ENCODE data around the gene WRAP73.

The WRAP73 gene

DNA sequence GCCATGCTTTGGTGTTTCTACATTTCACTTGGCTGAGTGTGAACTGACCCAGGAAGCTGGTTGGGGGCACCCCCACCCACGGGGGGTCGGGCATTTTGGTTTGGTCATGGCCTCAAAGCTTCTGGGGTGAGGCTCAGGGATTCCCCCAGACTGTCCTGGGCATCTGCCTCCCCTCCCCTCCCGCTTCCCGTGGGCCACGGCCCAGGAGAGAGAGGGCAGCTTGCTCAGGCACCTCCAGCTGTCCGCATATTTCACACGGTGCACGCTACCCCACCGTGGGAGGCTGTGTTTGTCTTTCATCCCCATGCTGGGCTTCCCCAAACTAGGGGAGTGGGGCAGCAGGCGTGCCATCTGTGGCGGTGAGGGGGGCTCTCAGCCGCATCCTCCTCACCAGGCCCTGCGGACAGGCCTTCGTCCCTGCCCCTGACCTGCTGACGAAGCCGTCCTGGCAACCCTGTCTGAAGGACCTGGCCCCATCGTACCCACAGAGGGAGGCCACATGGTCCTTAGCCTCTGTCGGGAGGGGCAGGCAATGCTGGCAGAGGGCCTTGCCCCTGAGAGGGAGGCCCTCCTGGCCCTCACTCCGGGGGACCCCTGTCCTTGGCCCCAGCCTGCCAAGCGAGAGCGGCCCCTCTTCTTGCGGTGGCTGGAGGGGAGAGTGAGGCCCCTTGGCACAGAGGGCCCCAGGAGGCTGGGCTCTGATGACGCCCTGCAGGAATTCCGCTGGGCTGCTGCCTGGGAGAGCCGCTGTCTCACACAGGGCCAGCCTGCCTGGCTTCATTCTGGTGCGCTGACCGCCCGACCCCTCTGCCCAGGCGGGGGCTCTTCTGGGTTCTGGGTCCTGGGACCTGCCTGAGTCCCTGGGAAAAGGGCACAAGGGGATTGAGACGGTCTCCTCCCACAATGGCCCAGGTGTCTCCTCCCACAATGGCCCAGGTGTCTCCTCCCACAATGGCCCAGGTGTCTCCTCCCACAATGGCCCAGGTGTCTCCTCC lies 24.5 kb upstream of the WRAP73 start:
- H3K36me3 ChIP-seq (ENCODE audit: control insufficient read depth, insufficient read depth, low read length): no peaks in the 10 kb centered on the region
- H3K4me1 ChIP-seq (ENCODE audit: control insufficient read depth, insufficient read depth, low read length, poor library complexity, severe bottlenecking): peaks cover 4% of the 10 kb centered on the region
- H3K4me3 ChIP-seq (ENCODE audit: extremely low read depth, insufficient read depth, low read length, poor library complexity, severe bottlenecking): no peak overlapping the region
- no peak overlapping the region for H3K27ac ChIP-seq (ENCODE audit: low read depth, low read length, severe bottlenecking)
- no peaks in the 10 kb centered on the region for H3K9me3 ChIP-seq (ENCODE audit: control insufficient read depth, low read length)
- 78 to 82% methylated on average over 21 to 25 of the region's 30 CpGs for WGBS, 2 experiments (ENCODE audit: insufficient coverage in 2 of 2)

GRCh38 chr1:3673381-3674099 lies 23.6 kb upstream of the WRAP73 start:
- no peak overlapping the region for H3K4me3 ChIP-seq (ENCODE audit: extremely low read depth, insufficient read depth, low read length, poor library complexity, severe bottlenecking)
- no peaks in the 10 kb centered on the region for H3K36me3 ChIP-seq (ENCODE audit: control insufficient read depth, insufficient read depth, low read length)
- H3K9me3 ChIP-seq (ENCODE audit: control insufficient read depth, low read length): no peaks in the 10 kb centered on the region
- H3K4me1 ChIP-seq (ENCODE audit: control insufficient read depth, insufficient read depth, low read length, poor library complexity, severe bottlenecking): peaks cover 8% of the 10 kb centered on the region
- H3K27ac ChIP-seq (ENCODE audit: low read depth, low read length, severe bottlenecking): no peak overlapping the region
- WGBS, 2 experiments (ENCODE audit: insufficient coverage in 2 of 2): 85 to 94% methylated on average over 19 to 21 of the region's 25 CpGs

- Histone ChIP-seq H3K4me1 (ENCODE audit: control insufficient read depth, insufficient read depth, low read length, poor library complexity, severe bottlenecking) (peaks cover 9% of the 10 kb centered on the region), H3K36me3 (ENCODE audit: control insufficient read depth, insufficient read depth, low read length) (no peaks in the 10 kb centered on the region), H3K9me3 (ENCODE audit: control insufficient read depth, low read length) (no peaks in the 10 kb centered on the region), H3K4me3 (ENCODE audit: extremely low read depth, insufficient read depth, low read length, poor library complexity, severe bottlenecking) (no peak overlapping the region), H3K27ac (ENCODE audit: low read depth, low read length, severe bottlenecking) (no peak overlapping the region)
- WGBS, 2 experiments (ENCODE audit: insufficient coverage in 2 of 2): 93% methylated on average over 16 to 17 of the region's 17 CpGs
Observed at GRCh38 chr1:3672971-3673361, 23.1 kb upstream of the WRAP73 start.

GRCh38 chr1:3672231-3672970 lies 22.5 kb upstream of the WRAP73 start:
- WGBS, 2 experiments (ENCODE audit: insufficient coverage in 2 of 2): 79 to 91% methylated on average over 15 to 21 of the region's 21 CpGs
- Histone ChIP-seq H3K27ac (ENCODE audit: low read depth, low read length, severe bottlenecking) (no peak overlapping the region), H3K4me3 (ENCODE audit: extremely low read depth, insufficient read depth, low read length, poor library complexity, severe bottlenecking) (no peak overlapping the region), H3K9me3 (ENCODE audit: control insufficient read depth, low read length) (no peaks in the 10 kb centered on the region), H3K36me3 (ENCODE audit: control insufficient read depth, insufficient read depth, low read length) (no peaks in the 10 kb centered on the region), H3K4me1 (ENCODE audit: control insufficient read depth, insufficient read depth, low read length, poor library complexity, severe bottlenecking) (peaks cover 9% of the 10 kb centered on the region)

DNA sequence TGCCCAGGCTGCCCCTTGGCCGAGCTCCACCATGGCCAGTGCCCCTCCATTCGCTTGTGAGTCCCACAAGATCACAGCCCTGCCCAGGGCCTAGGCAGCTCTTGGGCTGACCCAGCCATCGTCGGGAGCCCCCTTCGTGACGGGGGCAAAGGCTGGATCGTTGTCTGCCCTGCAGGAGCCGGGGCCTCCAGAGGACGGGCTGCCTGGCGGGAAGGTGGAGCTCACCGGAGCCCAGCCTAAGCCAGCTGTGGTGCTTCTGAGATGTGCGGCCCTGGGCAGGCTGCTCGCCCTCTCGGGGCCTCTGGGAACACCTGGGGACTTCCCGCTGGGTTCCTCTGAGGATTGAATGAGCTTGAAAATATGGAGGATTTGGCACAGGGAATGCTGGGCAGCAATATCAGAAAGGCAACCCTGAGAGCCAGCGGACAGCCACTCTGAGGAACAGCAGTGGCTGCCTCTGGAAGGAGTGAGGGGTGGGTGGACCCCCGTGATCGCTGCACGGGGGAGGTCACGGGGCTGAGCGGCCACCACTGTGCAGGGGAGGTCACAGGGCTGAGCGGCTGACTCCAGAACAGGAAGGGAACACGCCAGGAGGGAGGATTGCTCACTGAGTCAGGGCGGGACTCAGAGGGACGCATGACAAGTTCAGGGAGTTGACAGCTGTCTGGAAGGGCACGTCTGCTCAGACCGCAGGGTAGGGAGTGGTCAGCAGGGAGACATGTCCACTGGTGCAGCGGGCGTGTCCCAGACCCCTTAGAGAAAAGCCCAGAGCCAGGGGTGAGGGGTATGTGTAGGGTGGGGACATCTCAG lies 21.7 kb upstream of the WRAP73 start:
- H3K27ac ChIP-seq (ENCODE audit: low read depth, low read length, severe bottlenecking): no peak overlapping the region
- peaks cover 9% of the 10 kb centered on the region for H3K4me1 ChIP-seq (ENCODE audit: control insufficient read depth, insufficient read depth, low read length, poor library complexity, severe bottlenecking)
- H3K36me3 ChIP-seq (ENCODE audit: control insufficient read depth, insufficient read depth, low read length): no peaks in the 10 kb centered on the region
- H3K4me3 ChIP-seq (ENCODE audit: extremely low read depth, insufficient read depth, low read length, poor library complexity, severe bottlenecking): no peak overlapping the region
- 56 to 67% methylated on average over 22 to 26 of the region's 29 CpGs for WGBS, 2 experiments (ENCODE audit: insufficient coverage in 2 of 2)
- H3K9me3 ChIP-seq (ENCODE audit: control insufficient read depth, low read length): no peaks in the 10 kb centered on the region

GRCh38 chr1:3670823-3671265 lies 20.9 kb upstream of the WRAP73 start:
- H3K4me1 ChIP-seq (ENCODE audit: control insufficient read depth, insufficient read depth, low read length, poor library complexity, severe bottlenecking): peaks cover 9% of the 10 kb centered on the region
- no peaks in the 10 kb centered on the region for H3K36me3 ChIP-seq (ENCODE audit: control insufficient read depth, insufficient read depth, low read length)
- no peaks in the 10 kb centered on the region for H3K9me3 ChIP-seq (ENCODE audit: control insufficient read depth, low read length)
- 89 to 94% methylated on average over 12 to 15 of the region's 15 CpGs for WGBS, 2 experiments (ENCODE audit: insufficient coverage in 2 of 2)
- no peak overlapping the region for H3K4me3 ChIP-seq (ENCODE audit: extremely low read depth, insufficient read depth, low read length, poor library complexity, severe bottlenecking)
- no peak overlapping the region for H3K27ac ChIP-seq (ENCODE audit: low read depth, low read length, severe bottlenecking)

DNA sequence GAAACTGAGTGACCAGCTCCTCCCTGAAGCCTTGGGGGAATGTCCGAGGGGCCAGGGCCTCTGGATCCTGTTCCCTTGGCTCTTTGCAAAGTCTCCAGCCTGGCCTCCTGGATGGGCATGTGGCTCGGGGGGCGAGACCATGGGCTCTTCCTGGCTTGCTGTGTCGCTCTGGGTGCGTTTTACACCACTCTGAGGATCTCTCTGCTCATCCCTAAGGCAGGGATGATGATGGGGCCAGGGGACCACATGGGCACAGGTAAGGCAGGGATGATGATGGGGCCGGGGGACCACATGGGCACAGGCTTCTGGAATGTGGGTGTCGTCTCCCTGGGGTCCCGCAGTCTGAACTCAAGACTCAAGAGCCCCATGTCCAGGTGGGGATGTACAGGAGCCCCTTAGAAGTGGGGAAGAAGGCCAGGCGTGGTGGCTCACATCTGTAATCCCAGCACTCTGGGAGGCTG lies 20.1 kb upstream of the WRAP73 start:
- H3K27ac ChIP-seq (ENCODE audit: low read depth, low read length, severe bottlenecking): no peak overlapping the region
- H3K9me3 ChIP-seq (ENCODE audit: control insufficient read depth, low read length): no peaks in the 10 kb centered on the region
- 86 to 93% methylated on average over 7 to 8 of the region's 9 CpGs for WGBS, 2 experiments (ENCODE audit: insufficient coverage in 2 of 2)
- no peaks in the 10 kb centered on the region for H3K36me3 ChIP-seq (ENCODE audit: control insufficient read depth, insufficient read depth, low read length)
- peaks cover 9% of the 10 kb centered on the region for H3K4me1 ChIP-seq (ENCODE audit: control insufficient read depth, insufficient read depth, low read length, poor library complexity, severe bottlenecking)
- no peak overlapping the region for H3K4me3 ChIP-seq (ENCODE audit: extremely low read depth, insufficient read depth, low read length, poor library complexity, severe bottlenecking)

GRCh38 chr1:3669421-3669821 lies 19.5 kb upstream of the WRAP73 start:
- H3K27ac ChIP-seq (ENCODE audit: low read depth, low read length, severe bottlenecking): no peak overlapping the region
- WGBS, 2 experiments (ENCODE audit: insufficient coverage in 2 of 2): 87 to 89% methylated on average over 12 to 13 of the region's 14 CpGs

DNA sequence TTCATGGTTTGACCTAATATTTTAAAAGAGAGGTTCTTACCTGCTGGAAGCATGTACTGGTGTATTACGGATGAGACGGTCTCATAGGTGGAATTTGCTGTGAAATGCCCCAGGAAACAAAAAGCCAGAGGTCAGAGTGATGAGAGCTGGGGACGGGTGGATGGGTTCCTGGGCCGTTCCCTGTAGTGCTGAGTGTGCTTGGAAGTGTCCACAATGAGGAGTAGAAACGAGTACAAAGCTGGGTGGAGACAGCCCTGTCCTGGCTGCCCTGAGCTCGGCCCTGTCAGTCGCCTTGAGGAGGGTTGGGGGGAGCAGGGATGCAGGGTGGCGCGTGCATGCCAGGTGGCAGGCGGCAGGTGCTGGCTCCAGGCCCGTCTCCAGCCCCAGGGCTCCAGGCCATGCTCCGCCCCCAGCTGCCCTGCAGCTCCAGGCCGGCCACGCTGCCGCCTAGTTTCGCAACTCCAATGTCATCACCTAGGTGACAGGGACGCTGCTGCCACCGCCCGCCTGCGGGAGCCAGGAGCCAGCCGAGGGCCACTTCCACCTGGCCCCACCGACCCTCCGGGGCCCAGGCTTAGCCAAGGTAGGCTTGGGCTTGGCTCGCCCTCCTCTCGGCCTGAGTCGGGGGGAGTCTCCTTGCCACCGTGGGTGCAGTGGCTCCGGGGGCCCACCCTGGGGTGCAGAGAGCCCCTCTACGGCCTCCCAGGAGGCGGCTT lies 18.8 kb upstream of the WRAP73 start:
- WGBS, 2 experiments (ENCODE audit: insufficient coverage in 2 of 2): 36 to 40% methylated on average over 27 to 30 of the region's 30 CpGs
- Histone ChIP-seq H3K4me1 (ENCODE audit: control insufficient read depth, insufficient read depth, low read length, poor library complexity, severe bottlenecking) (peaks cover 9% of the 10 kb centered on the region), H3K36me3 (ENCODE audit: control insufficient read depth, insufficient read depth, low read length) (no peaks in the 10 kb centered on the region), H3K4me3 (ENCODE audit: extremely low read depth, insufficient read depth, low read length, poor library complexity, severe bottlenecking) (no peak overlapping the region), H3K27ac (ENCODE audit: low read depth, low read length, severe bottlenecking) (no peak overlapping the region), H3K9me3 (ENCODE audit: control insufficient read depth, low read length) (no peaks in the 10 kb centered on the region)

More at GRCh38 chr1:3669421-3669821, 19.5 kb upstream of the WRAP73 start:
- Histone ChIP-seq H3K4me1 (ENCODE audit: control insufficient read depth, insufficient read depth, low read length, poor library complexity, severe bottlenecking) (peaks cover 9% of the 10 kb centered on the region), H3K36me3 (ENCODE audit: control insufficient read depth, insufficient read depth, low read length) (no peaks in the 10 kb centered on the region), H3K4me3 (ENCODE audit: extremely low read depth, insufficient read depth, low read length, poor library complexity, severe bottlenecking) (no peak overlapping the region), H3K9me3 (ENCODE audit: control insufficient read depth, low read length) (no peaks in the 10 kb centered on the region)

Measured in mesodermal cell (in vitro differentiated cells).